CD4-positive, alpha-beta T cell (primary cell): ENCODE results near the gene GNE. TPM values are rescaled to one million over a fixed set of nuclear protein-coding genes. Genes with fewer than 3 reads are reported as not detected.

ENCODE experiments used
- ATAC-seq: fragments of 200-7000 bp; cut with Tn5 transposase; one replicate; pipeline ENCODE4 v1.10.0; 2022; ENCODE audit warnings: mild to moderate bottlenecking; ENCODE audit not compliant: poor library complexity
- CTCF ChIA-PET: fragments of 350-600 bp; sonication (Branson Sonifier 250); formaldehyde crosslinking; loops from one replicate; lab custom pipeline; 2021; ENCODE audit warnings: antibody characterized with exemption, inconsistent platforms; lab: Charles Lee
- POLR2A ChIA-PET: fragments of 350-600 bp; sonication (Branson Sonifier 250); formaldehyde crosslinking; loops from one replicate; lab custom pipeline; 2021; ENCODE audit warnings: antibody characterized with exemption, inconsistent platforms; lab: Charles Lee
- DNase-seq, 14 experiments: peaks; one replicate each; pipeline ENCODE4 v3.0.0-alpha.2; 2013 to 2020; ENCODE audit warnings: mixed read lengths in 2 of 14
- H3K27ac ChIP-seq, 2 donors: one replicate each; pipeline versions ENCODE4 v1.5.1 to v1.7.0; 2013; ENCODE audit warnings: low read length in 2 of 2, low read depth in 1 of 2, mild to moderate bottlenecking in 1 of 2
- H3K27me3 ChIP-seq, 2 experiments: 1 replicate in 1 of 2; 2 replicates in 1 of 2; pipeline versions ENCODE4 v1.6.1 to v1.7.0; 2013; ENCODE audit warnings: low read length in 2 of 2, control low read depth in 1 of 2, mild to moderate bottlenecking in 1 of 2, moderate library complexity in 1 of 2; ENCODE audit not compliant: insufficient read depth in 2 of 2, control insufficient read depth in 1 of 2
- H3K36me3 ChIP-seq: one replicate; pipeline ENCODE4 v1.6.1; 2013; ENCODE audit warnings: low read length, control low read depth; ENCODE audit not compliant: insufficient read depth
- H3K4me1 ChIP-seq: one replicate; pipeline ENCODE4 v1.6.1; 2013; ENCODE audit warnings: low read length, control low read depth; ENCODE audit not compliant: insufficient read depth
- H3K4me3 ChIP-seq: one replicate; pipeline ENCODE4 v1.5.1; 2013; ENCODE audit warnings: mild to moderate bottlenecking, low read length, moderate library complexity
- H3K9me3 ChIP-seq, 2 experiments: 1 replicate in 1 of 2; 2 replicates in 1 of 2; pipeline versions ENCODE4 v1.6.1 to v1.7.0; 2013; ENCODE audit warnings: low read length in 2 of 2, mild to moderate bottlenecking in 2 of 2, control low read depth in 1 of 2, moderate library complexity in 1 of 2; ENCODE audit not compliant: control insufficient read depth in 1 of 2, insufficient read depth in 1 of 2
- H3K27ac Mint-ChIP-seq: one replicate; pipeline ENCODE4 v1.8.0; 2020; ENCODE audit warnings: mixed read lengths
- H3K27me3 Mint-ChIP-seq: one replicate; pipeline ENCODE4 v1.8.0; 2021; ENCODE audit warnings: mixed read lengths
- H3K36me3 Mint-ChIP-seq: one replicate; pipeline ENCODE4 v1.8.0; 2021; ENCODE audit warnings: low read depth, mixed read lengths
- H3K4me1 Mint-ChIP-seq: one replicate; pipeline ENCODE4 v1.8.0; 2021; ENCODE audit warnings: low read depth, mixed read lengths
- H3K4me3 Mint-ChIP-seq: one replicate; pipeline ENCODE4 v1.8.0; 2020; ENCODE audit warnings: mild to moderate bottlenecking, mixed read lengths
- H3K9me3 Mint-ChIP-seq: one replicate; pipeline ENCODE4 v1.8.0; 2020; ENCODE audit warnings: mixed read lengths
- intact Hi-C, 2 experiments: fragments of 100-400 bp; cut with DNase I in 1 of 2; cut with micrococcal nuclease in 1 of 2; formaldehyde crosslinking; loops; one replicate each; pipeline versions ENCODE4 v1.15.1 to v1.9.0; 2023 to 2025; cut with DNase I, micrococcal nuclease
- total RNA-seq, 174 experiments: library from RNA in 2 of 174; stranded (reverse) in 2 of 174; gene quantifications; one replicate each; pipeline ENCODE4 v1.2.3 and lab custom pipeline; 2021 to 2026
- TF ChIP-seq, protein P1 (sequence below): fragments of 200-600 bp; IDR thresholded peaks from one replicate; pipeline ENCODE4 v1.8.0; 2022; ENCODE audit warnings: antibody characterized with exemption, mild to moderate bottlenecking

GNE gene
- total RNA-seq, 2 experiments from 2014 or later, result 12.5 to 14.6 TPM

GRCh38 chr9:36214571-36214970 lies 43.7 kb downstream of the GNE start:
- Histone ChIP-seq H3K4me3 (no peak overlapping the region), H3K27ac (no peak overlapping the region), H3K36me3 (peaks cover 72% of the 10 kb centered on the region), H3K4me1 (peaks cover 29% of the 10 kb centered on the region), H3K9me3 (no peaks in the 10 kb centered on the region), H3K27me3 (no peaks in the 10 kb centered on the region)
- H3K27me3 Mint-ChIP-seq, result no peaks in the 10 kb centered on the region
- ChIA-PET CTCF (no interaction called here), POLR2A (no interaction called here)
- H3K9me3 Mint-ChIP-seq, result no peaks in the 10 kb centered on the region
- no peak for ATAC-seq
- intact Hi-C loops, result no loop called here
- H3K36me3 Mint-ChIP-seq, result peaks cover 81% of the 10 kb centered on the region
- TF ChIP-seq, protein P1, sequence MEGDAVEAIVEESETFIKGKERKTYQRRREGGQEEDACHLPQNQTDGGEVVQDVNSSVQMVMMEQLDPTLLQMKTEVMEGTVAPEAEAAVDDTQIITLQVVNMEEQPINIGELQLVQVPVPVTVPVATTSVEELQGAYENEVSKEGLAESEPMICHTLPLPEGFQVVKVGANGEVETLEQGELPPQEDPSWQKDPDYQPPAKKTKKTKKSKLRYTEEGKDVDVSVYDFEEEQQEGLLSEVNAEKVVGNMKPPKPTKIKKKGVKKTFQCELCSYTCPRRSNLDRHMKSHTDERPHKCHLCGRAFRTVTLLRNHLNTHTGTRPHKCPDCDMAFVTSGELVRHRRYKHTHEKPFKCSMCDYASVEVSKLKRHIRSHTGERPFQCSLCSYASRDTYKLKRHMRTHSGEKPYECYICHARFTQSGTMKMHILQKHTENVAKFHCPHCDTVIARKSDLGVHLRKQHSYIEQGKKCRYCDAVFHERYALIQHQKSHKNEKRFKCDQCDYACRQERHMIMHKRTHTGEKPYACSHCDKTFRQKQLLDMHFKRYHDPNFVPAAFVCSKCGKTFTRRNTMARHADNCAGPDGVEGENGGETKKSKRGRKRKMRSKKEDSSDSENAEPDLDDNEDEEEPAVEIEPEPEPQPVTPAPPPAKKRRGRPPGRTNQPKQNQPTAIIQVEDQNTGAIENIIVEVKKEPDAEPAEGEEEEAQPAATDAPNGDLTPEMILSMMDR, result no peak
- H3K4me1 Mint-ChIP-seq, result peaks cover 68% of the 10 kb centered on the region
- H3K27ac Mint-ChIP-seq, result peak overlapping the region; percentile 77
- DNase-seq, result no peak
- no peak overlapping the region for H3K4me3 Mint-ChIP-seq

GRCh38 chr9:36213989-36214388 lies 44.3 kb downstream of the GNE start:
- H3K4me1 ChIP-seq, result peaks cover 32% of the 10 kb centered on the region
- TF ChIP-seq, protein P1, result no peak
- DNase-seq (no peak), ATAC-seq (no peak)
- H3K27ac ChIP-seq, result no peak overlapping the region
- no peaks in the 10 kb centered on the region for H3K9me3 Mint-ChIP-seq
- intact Hi-C loops, result no loop called here
- H3K9me3 ChIP-seq, result no peaks in the 10 kb centered on the region
- ChIA-PET POLR2A (no interaction called here), CTCF (interaction anchor here (2.1 kb wide), 1 partner anchor 24 kb away, joined by 6 read pairs; the partner anchor contains the start of gene CLTA)
- H3K4me3 ChIP-seq, result no peak overlapping the region
- H3K4me3 Mint-ChIP-seq, result no peak overlapping the region
- H3K36me3 Mint-ChIP-seq, result peaks cover 81% of the 10 kb centered on the region
- peaks cover 73% of the 10 kb centered on the region for H3K36me3 ChIP-seq
- peak overlapping the region; percentile 77 for H3K27ac Mint-ChIP-seq
- peaks cover 70% of the 10 kb centered on the region for H3K4me1 Mint-ChIP-seq
- no peaks in the 10 kb centered on the region for H3K27me3 Mint-ChIP-seq
- H3K27me3 ChIP-seq, result no peaks in the 10 kb centered on the region

- Mint-ChIP-seq H3K9me3 (no peaks in the 10 kb centered on the region), H3K27ac (peak overlapping the region; percentile 72), H3K36me3 (peaks cover 81% of the 10 kb centered on the region), H3K4me3 (no peak overlapping the region), H3K27me3 (no peaks in the 10 kb centered on the region), H3K4me1 (peaks cover 70% of the 10 kb centered on the region)
- ChIA-PET POLR2A (no interaction called here), CTCF (interaction anchor here (1.1 to 2.1 kb wide), 2 partner anchors 12 to 23 kb away, joined by 3 to 6 read pairs; partner anchors contain the start of gene CLTA)
- Histone ChIP-seq H3K4me1 (peaks cover 33% of the 10 kb centered on the region), H3K4me3 (no peak overlapping the region), H3K36me3 (peaks cover 74% of the 10 kb centered on the region), H3K9me3 (no peaks in the 10 kb centered on the region), H3K27ac (no peak overlapping the region), H3K27me3 (no peaks in the 10 kb centered on the region)
- TF ChIP-seq, protein P1, result no peak
- intact Hi-C loops, result no loop called here
- ATAC-seq, result no peak
- no peak for DNase-seq
Observed at GRCh38 chr9:36213387-36213786, 44.9 kb downstream of the GNE start.
